K562 (cell line): ENCODE data around the gene LHX3. TPM values are rescaled to one million over a fixed set of nuclear protein-coding genes. Genes with fewer than 3 reads are reported as not detected.

Experiments used
- DACH1 ChIP-seq: fragments of 450-650 bp; IDR thresholded peaks from 2 replicates; pipeline ENCODE4 v1.6.1; 2018; ENCODE audit not compliant: partially characterized antibody
- HNRNPL ChIP-seq: fragments of 200-400 bp; formaldehyde crosslinking; IDR thresholded peaks from 2 replicates; pipeline ENCODE4 v1.6.1; 2017; ENCODE audit warnings: low read depth, mild to moderate bottlenecking, low read length
- MYNN ChIP-seq, 2 experiments: sonication (generic); formaldehyde crosslinking in 1 of 2; IDR thresholded peaks; 2 replicates each; pipeline versions ENCODE4 v1.5.0 to v1.6.1; 2016 to 2020; ENCODE audit warnings: antibody characterized with exemption in 1 of 2, missing genetic modification reagents in 1 of 2
- POLR2G ChIP-seq: fragments of 200-400 bp; formaldehyde crosslinking; IDR thresholded peaks from 2 replicates; pipeline ENCODE4 v1.6.1; 2017; ENCODE audit warnings: low read depth, mild to moderate bottlenecking, antibody characterized with exemption, low read length, moderate library complexity
- REST ChIP-seq, 2 experiments: fragments of 450-650 bp; formaldehyde crosslinking in 1 of 2; IDR thresholded peaks; 2 replicates each; pipeline versions ENCODE4 v1.4.0 to v1.6.1; 2014 to 2020; ENCODE audit warnings: mild to moderate bottlenecking in 2 of 2, borderline replicate concordance in 1 of 2, low read depth in 1 of 2
- SAP30 ChIP-seq: fragments of 200-600 bp; sonication (generic); IDR thresholded peaks from 2 replicates; pipeline ENCODE4 v1.6.1; 2012; ENCODE audit warnings: borderline replicate concordance, low read depth, mild to moderate bottlenecking, moderate library complexity, low read length, control low read depth, inconsistent platforms; ENCODE audit not compliant: insufficient read depth, poor library complexity, severe bottlenecking
- ZNF274 ChIP-seq: IDR thresholded peaks from 2 replicates; pipeline ENCODE4 v1.6.1; 2011; ENCODE audit warnings: low read depth, mild to moderate bottlenecking, low read length, moderate library complexity, borderline replicate concordance
- polyA plus RNA-seq, 8 experiments: library from polyadenylated mRNA; depleted of rRNA in 4 of 8; stranded (reverse) in 5 of 8; unstranded in 3 of 8; fragments of >200 nt; fragmentation: Nextera tagmentation in 2 of 8; fragmentation: Illumina TruSeq in 1 of 8; extraction: Ambion mirVana in 2 of 8; extraction: Trizol in 1 of 8; gene quantifications; 2 replicates each; pipeline versions ENCODE4 v1.2.1 to v1.2.3, GENCODE V29; 2011 to 2014; ENCODE audit warnings: inconsistent platforms in 1 of 8, missing spikeins in 1 of 8
- total RNA-seq, 7 experiments: library from RNA; depleted of rRNA in 6 of 7; stranded (reverse); fragments of >200 nt in 6 of 7; fragmentation: Illumina TruSeq in 2 of 7; extraction: Trizol in 2 of 7; gene quantifications; 2 replicates each; pipeline versions ENCODE4 v1.2.1 to v1.2.3, GENCODE V29; 2011 to 2021; ENCODE audit warnings: low replicate concordance in 1 of 7

The LHX3 gene
- total and polyA plus RNA-seq, 9 of the 15 experiments (the other 6 are each of a cell fraction or from before 2014, with no cell fraction given), result 0.09 TPM; not detected in 8

- TF ChIP-seq DACH1, result no peak
- TF ChIP-seq HNRNPL, result peak; percentile 68; the same call in 1 of the 2 replicates
- no peak for TF ChIP-seq SAP30
- peak; percentile 64 for TF ChIP-seq POLR2G
- TF ChIP-seq MYNN (IDR thresholded peaks at IDR 0.05), result peak; percentile 17; the same call in 1 of the 2 replicates
- TF ChIP-seq MYNN (CRISPR knock-in tag; IDR thresholded peaks at IDR 0.05), result no peak
- peak; percentile 92 for TF ChIP-seq REST (IDR thresholded peaks at IDR 0.05; ENCODE audit: borderline replicate concordance)
- TF ChIP-seq REST (CRISPR knock-in tag; IDR thresholded peaks at IDR 0.05; ENCODE audit: low read depth), result peak; percentile 87
- no peak for TF ChIP-seq ZNF274
- TF ChIP-seq, all 486 proteins: peak for 8
Measured at GRCh38 chr9:136204838-136205706, at the start of gene LHX3 (continued).
